Astrocyte of the cerebellum (primary cell): ENCODE measurements around the gene COBLL1.
"Not testable (repeated sequence)": the region's sequence is repeated elsewhere in the genome, so short reads cannot be mapped to it uniquely, and the experiment has no call there.

Source experiments
- DNase-seq: peaks from one replicate; pipeline ENCODE4 v3.0.0-alpha.2; 2011; ENCODE audit warnings: low read depth
- H3K4me3 ChIP-seq: 2 replicates; pipeline ENCODE4 v1.5.1; 2011; ENCODE audit warnings: mild to moderate bottlenecking, low read depth, low read length, moderate library complexity
- in situ Hi-C: cut with HindIII; loops from 2 replicates; pipeline ENCODE4 v1.10.0; 2017; ENCODE audit warnings: low sequenced_read_pairs
- TF ChIP-seq, protein P1 (sequence below): IDR thresholded peaks from 2 replicates; pipeline ENCODE4 v1.5.1; 2012; ENCODE audit warnings: low read length, low read depth, moderate library complexity, mild to moderate bottlenecking; ENCODE audit errors: missing control alignments

COBLL1 gene

DNA sequence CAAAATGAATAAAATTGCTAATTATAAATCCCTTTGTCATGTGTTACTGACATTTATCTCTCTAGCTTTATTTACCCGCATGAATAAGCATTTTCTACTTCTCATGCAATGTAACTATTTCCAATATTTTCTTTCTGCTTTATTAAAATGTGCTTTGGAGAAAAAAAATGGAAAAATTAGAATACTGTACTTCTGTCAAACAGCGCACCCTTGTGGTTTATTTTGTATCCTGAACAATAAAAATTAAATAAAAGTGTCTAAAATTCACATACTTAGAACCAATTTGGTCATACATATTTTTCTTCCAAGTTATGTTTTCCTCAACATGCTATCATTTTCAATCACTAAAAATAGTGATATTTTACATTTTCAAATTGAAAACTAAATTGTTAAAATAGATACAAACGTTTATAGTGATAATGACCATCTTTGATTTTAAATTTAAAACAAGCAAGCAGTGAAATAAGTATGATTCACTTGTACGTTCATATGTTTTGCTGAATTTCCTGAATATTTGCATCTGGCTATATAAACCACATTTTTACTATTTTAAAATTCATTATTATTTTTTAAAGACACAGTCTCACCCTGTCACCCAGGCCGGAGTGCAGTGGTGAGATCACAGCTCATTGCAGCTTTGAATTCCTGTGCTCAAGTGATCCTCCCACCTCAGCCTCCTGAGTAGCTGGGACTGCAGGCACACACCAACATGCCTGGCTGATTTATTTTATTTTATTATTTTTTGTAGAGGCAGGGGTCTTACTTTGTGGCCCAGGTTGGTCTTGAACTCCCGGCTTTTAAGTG, 124.4 kb downstream of the COBLL1 start:
- in situ Hi-C loops = no loop called here
- H3K4me3 ChIP-seq = no peak overlapping the region
- TF ChIP-seq, protein P1, sequence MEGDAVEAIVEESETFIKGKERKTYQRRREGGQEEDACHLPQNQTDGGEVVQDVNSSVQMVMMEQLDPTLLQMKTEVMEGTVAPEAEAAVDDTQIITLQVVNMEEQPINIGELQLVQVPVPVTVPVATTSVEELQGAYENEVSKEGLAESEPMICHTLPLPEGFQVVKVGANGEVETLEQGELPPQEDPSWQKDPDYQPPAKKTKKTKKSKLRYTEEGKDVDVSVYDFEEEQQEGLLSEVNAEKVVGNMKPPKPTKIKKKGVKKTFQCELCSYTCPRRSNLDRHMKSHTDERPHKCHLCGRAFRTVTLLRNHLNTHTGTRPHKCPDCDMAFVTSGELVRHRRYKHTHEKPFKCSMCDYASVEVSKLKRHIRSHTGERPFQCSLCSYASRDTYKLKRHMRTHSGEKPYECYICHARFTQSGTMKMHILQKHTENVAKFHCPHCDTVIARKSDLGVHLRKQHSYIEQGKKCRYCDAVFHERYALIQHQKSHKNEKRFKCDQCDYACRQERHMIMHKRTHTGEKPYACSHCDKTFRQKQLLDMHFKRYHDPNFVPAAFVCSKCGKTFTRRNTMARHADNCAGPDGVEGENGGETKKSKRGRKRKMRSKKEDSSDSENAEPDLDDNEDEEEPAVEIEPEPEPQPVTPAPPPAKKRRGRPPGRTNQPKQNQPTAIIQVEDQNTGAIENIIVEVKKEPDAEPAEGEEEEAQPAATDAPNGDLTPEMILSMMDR = peak; percentile 19
- no peak for DNase-seq

DNA sequence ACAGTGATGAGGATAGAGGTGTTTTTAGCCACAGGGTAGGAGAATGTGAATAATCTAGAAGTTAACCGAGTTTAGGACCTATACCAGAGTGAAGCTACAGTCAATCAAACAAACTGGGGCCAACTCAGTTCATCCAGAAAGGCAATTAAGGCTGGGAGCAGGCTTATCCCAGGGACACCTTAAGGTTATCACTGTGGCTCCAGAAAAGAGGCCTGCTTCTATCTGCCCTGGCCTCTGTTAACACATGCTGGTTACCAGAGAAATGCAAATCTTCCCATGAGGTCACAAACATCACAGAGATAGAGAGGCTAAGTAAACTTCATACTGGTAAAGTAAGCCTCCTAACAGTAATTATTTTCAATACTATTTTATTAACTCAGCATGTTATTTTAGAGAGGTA, 127.2 kb downstream of the COBLL1 start:
- TF ChIP-seq, protein P1 = no peak
- in situ Hi-C loops = no loop called here
- DNase-seq = no peak
- no peak overlapping the region for H3K4me3 ChIP-seq

DNA sequence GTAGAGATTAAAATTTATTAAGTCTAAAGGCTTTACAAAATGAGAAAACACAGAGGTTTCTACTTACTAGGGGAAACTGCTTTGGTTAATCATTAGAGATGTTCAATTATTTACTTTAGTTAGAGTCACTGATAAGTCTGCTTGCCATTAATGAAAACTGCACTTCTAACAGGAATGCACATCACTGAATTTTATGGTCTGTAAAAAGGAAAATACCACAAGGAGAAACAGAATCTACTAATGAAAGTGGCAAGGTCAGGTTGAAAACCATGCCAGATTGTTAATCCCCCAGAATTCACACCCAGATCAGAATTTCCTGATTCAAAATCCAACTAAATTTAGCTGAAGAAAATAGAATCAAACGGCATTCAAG, 129.9 kb downstream of the COBLL1 start:
- H3K4me3 ChIP-seq = no peak overlapping the region
- no peak for DNase-seq
- in situ Hi-C loops = no loop called here
- TF ChIP-seq, protein P1 = no peak

DNA sequence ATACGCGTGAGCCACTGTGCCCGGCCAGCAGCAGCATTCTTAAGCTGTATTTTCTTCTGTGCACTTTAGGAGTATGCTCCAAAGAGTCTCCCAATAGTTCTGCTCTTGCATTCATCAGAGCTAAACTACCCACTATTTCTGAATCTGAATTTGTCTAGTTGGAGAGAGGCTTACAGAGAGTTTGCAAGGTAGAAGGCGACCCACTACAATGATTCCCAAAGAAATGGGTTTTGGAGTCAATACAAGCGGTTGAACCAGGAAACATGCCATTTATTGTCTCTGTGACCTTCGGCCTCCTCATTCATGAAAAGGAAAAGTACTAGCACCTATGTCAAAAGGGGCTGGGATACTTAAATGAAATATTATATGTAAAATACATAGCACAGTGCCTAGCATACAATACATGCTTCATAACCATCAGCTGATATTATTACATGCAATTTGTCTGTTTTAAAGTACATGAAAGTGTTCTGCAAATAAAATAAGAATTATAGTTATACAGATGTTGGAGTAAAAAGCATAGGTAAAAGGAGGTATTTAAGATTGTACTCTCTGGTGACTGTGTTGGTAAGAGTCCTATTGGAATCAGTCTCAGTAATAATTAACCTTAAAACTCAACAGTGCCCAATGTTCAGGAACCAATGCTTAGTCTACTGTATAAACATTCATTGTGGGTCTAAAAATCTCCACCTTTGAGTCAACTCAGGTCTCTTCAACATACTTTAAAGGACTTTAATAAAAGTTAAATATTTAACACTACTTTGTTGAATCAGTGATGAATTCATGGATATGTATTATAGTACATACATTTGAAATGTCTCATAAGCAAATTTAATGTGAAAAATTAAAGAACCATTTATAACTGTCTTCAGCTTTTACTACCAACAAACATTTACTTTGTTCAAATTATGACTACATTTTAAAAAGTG, 130.5 kb downstream of the COBLL1 start:
- H3K4me3 ChIP-seq = no peak overlapping the region
- TF ChIP-seq, protein P1 = no peak
- DNase-seq = no peak
- in situ Hi-C loops = no loop called here

DNA sequence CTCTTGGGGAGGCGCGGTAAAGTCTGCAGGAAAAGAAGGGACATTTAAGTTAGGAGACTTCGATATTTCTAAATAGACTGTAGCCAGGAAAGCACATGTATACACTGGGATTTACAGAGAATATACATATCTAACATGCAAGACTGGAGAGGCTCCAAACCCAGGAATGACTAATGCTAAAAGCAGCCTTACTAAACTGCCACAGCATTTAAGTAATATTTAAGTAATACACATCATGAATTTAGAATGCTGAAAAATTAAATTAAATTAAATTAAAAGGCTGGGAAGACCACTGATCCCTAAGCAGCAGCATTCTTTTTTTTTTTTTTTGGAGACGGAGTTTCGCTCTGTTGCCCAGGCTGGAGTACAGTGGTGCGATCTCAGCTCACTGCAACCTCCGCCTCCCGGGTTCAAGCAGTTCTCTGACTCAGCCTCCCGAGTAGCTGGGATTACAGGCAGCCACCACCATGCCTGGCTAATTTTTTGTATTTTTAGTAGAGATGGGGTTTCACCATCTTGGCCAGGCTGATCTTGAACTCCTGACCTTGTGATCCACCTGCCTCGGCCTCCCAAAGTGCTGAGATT, 131.3 kb downstream of the COBLL1 start:
- peak; percentile 47 for DNase-seq
- H3K4me3 ChIP-seq, in situ Hi-C loops: not testable (repeated sequence)

DNA sequence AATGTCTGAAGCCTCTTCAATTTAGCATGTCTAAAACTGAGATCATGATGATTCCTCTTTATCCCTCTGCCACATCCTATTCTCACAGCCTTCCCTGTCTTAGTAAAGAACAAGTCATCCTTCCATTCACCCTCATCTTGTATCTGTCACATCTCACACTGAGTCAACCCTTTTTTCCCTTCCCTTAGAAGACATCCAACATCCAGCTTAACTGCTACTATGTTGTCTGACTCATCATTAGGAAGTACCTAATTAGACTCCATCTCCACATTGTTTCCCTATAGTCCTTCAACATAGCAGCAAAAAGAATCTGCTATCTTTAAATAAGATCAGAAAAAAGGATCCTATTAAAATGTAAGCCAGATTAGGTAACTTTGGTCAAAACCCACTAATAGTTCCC, 135.1 kb downstream of the COBLL1 start:
- no peak overlapping the region for H3K4me3 ChIP-seq
- TF ChIP-seq, protein P1 = no peak
- no peak for DNase-seq
- in situ Hi-C loops = no loop called here
